Endothelial cell of umbilical vein (primary cell): ENCODE results near the gene CRHR2. TPM values are rescaled to one million over a fixed set of nuclear protein-coding genes. Genes with fewer than 3 reads are reported as not detected.

Source experiments
- BruUV-seq: library from RNA; stranded (reverse); fragments of 400-500 nt; replicated peaks from 2 replicates; lab custom pipeline; 2021; lab: Mats Ljungman, UMichigan
- CTCF ChIA-PET: fragments of 300-600, 350-600 bp; sonication (Branson Sonifier 250); formaldehyde crosslinking; loops from one replicate; lab custom pipeline; 2021; ENCODE audit warnings: antibody characterized with exemption, inconsistent platforms; lab: Charles Lee
- POLR2A ChIA-PET: fragments of 300-600, 350-600 bp; sonication (Branson Sonifier 250); formaldehyde crosslinking; loops from one replicate; lab custom pipeline; 2021; ENCODE audit warnings: antibody characterized with exemption, inconsistent platforms; lab: Charles Lee
- DNase-seq: peaks from one replicate; pipeline ENCODE4 v3.0.0-alpha.2; 2011; ENCODE audit warnings: low read depth, low spot score
- FAIRE-seq: peaks from 2 replicates; lab custom pipeline; 2011; peaks lifted over from hg19 to GRCh38; lab: Jason Lieb, UNC
- H2AFZ ChIP-seq: 2 replicates; pipeline ENCODE4 v1.6.0; 2012; ENCODE audit warnings: low read depth, low read length, control low read depth, inconsistent platforms
- H3K27ac ChIP-seq: 2 replicates; pipeline ENCODE4 v1.5.1; 2011; ENCODE audit warnings: low read depth, mild to moderate bottlenecking, control low read depth, low read length, moderate library complexity; ENCODE audit not compliant: insufficient read depth
- H3K27me3 ChIP-seq, 2 experiments: 2 replicates each; pipeline versions ENCODE4 v1.6.0 to v1.6.1; 2011; ENCODE audit warnings: low read length in 2 of 2, mixed read lengths in 1 of 2; ENCODE audit not compliant: control insufficient read depth in 2 of 2, insufficient read depth in 2 of 2
- H3K36me3 ChIP-seq, 2 experiments: 2 replicates in 1 of 2; 3 replicates in 1 of 2; pipeline ENCODE4 v1.5.1; 2011; ENCODE audit warnings: low read length in 2 of 2, mild to moderate bottlenecking in 1 of 2, moderate library complexity in 1 of 2; ENCODE audit not compliant: control insufficient read depth in 2 of 2, insufficient read depth in 2 of 2; ENCODE audit errors: extremely low read depth in 1 of 2
- H3K4me1 ChIP-seq: 3 replicates; pipeline ENCODE4 v1.5.1; 2011; ENCODE audit warnings: mild to moderate bottlenecking, low read length; ENCODE audit not compliant: control insufficient read depth, insufficient read depth; ENCODE audit errors: extremely low read depth
- H3K4me2 ChIP-seq: 2 replicates; pipeline ENCODE4 v1.6.1; 2011; ENCODE audit warnings: low read length, control low read depth, mixed read lengths; ENCODE audit not compliant: insufficient read depth
- H3K4me3 ChIP-seq, 3 experiments: fragments of 200-600 bp in 1 of 3; sonication (generic), shearing (Covaris generic) in 1 of 3; replicated peaks in 1 of 3; 2 replicates each; pipeline ENCODE4 v1.5.1; 2011 to 2016; ENCODE audit warnings: control low read depth in 3 of 3, low read length in 3 of 3, mild to moderate bottlenecking in 2 of 3, inconsistent platforms in 1 of 3, low read depth in 1 of 3, moderate library complexity in 1 of 3; ENCODE audit not compliant: insufficient read depth in 1 of 3
- H3K79me2 ChIP-seq: 2 replicates; pipeline ENCODE4 v1.6.0; 2012; ENCODE audit warnings: low read length, inconsistent platforms; ENCODE audit not compliant: control insufficient read depth, insufficient read depth
- H3K9ac ChIP-seq: replicated peaks from 2 replicates; pipeline ENCODE3; 2011; ENCODE audit warnings: low read length, control low read depth; ENCODE audit not compliant: insufficient read depth; ENCODE audit errors: extremely low read depth
- H3K9me1 ChIP-seq: replicated peaks from 3 replicates; pipeline ENCODE4 v1.6.0; 2011; ENCODE audit warnings: mild to moderate bottlenecking, low read length; ENCODE audit not compliant: control insufficient read depth, insufficient read depth; ENCODE audit errors: extremely low read depth
- H3K9me3 ChIP-seq: replicated peaks from 2 replicates; pipeline ENCODE4 v1.5.1; 2012; ENCODE audit warnings: low read length, inconsistent platforms; ENCODE audit not compliant: control insufficient read depth, insufficient read depth
- H4K20me1 ChIP-seq: replicated peaks from 2 replicates; pipeline ENCODE3; 2011; ENCODE audit warnings: mild to moderate bottlenecking, low read length; ENCODE audit not compliant: control insufficient read depth, insufficient read depth; ENCODE audit errors: extremely low read depth
- CTCF ChIP-seq, 2 donors: IDR thresholded peaks; 1 replicate in 1 of 2; 2 replicates in 1 of 2; pipeline ENCODE4 v1.5.1; 2011; ENCODE audit warnings: low read length in 2 of 2, mild to moderate bottlenecking in 2 of 2, moderate library complexity in 2 of 2, control low read depth in 1 of 2, inconsistent platforms in 1 of 2, low read depth in 1 of 2; ENCODE audit not compliant: insufficient read depth in 1 of 2; ENCODE audit errors: extremely low read depth in 1 of 2
- EZH2 ChIP-seq: IDR thresholded peaks from 2 replicates; pipeline ENCODE4 v1.6.1; 2012; ENCODE audit warnings: borderline replicate concordance, low read depth, mild to moderate bottlenecking, moderate library complexity, low read length, inconsistent platforms; ENCODE audit not compliant: severe bottlenecking
- FOS ChIP-seq: IDR thresholded peaks from 2 replicates; pipeline ENCODE4 v1.6.1; 2011; ENCODE audit warnings: mild to moderate bottlenecking, low read length, moderate library complexity, borderline replicate concordance; ENCODE audit not compliant: insufficient read depth
- GATA2 ChIP-seq: IDR thresholded peaks from 2 replicates; pipeline ENCODE4 v1.7.0; 2011; ENCODE audit warnings: low read depth, mild to moderate bottlenecking, moderate library complexity, mixed read lengths, low read length; ENCODE audit not compliant: insufficient read length, insufficient read depth
- JUN ChIP-seq: IDR thresholded peaks from 2 replicates; pipeline ENCODE4 v1.6.1; 2011; ENCODE audit warnings: borderline replicate concordance, low read depth; ENCODE audit not compliant: insufficient read length, insufficient read depth
- MAX ChIP-seq: IDR thresholded peaks from 2 replicates; pipeline ENCODE4 v1.6.1; 2011; ENCODE audit not compliant: insufficient read depth, insufficient read length
- MYC ChIP-seq: IDR thresholded peaks from one replicate; pipeline ENCODE4 v1.6.1; 2011; ENCODE audit warnings: mild to moderate bottlenecking, low read depth, low read length
- POLR2A ChIP-seq: IDR thresholded peaks from 2 replicates; pipeline ENCODE4 v1.6.1; 2012; ENCODE audit warnings: low read depth, mild to moderate bottlenecking, control low read depth, low read length
- POLR2AphosphoS5 ChIP-seq: IDR thresholded peaks from 2 replicates; pipeline ENCODE4 v1.6.1; 2012; ENCODE audit warnings: low read depth, mild to moderate bottlenecking, control low read depth, low read length, moderate library complexity; ENCODE audit not compliant: insufficient read depth
- dilution Hi-C: fragments of 300-500 bp; cut with MboI; formaldehyde crosslinking; loops from one replicate; pipeline ENCODE4 v1.15.0; 2019; ENCODE audit warnings: low sequenced_read_pairs; ENCODE audit not compliant: extremely low pct_ligation_motif_present
- intact Hi-C: fragments of 100-400 bp; cut with micrococcal nuclease; formaldehyde crosslinking; loops from one replicate; pipeline ENCODE4 v1.10.0; 2022
- polyA plus RNA-seq, 4 experiments: library from polyadenylated mRNA; depleted of rRNA in 3 of 4; stranded (reverse) in 3 of 4; unstranded in 1 of 4; fragments of >200 nt; gene quantifications; 2 replicates each; pipeline versions ENCODE4 v1.2.1 to v1.2.3, GENCODE V29; 2011 to 2012; ENCODE audit warnings: missing spikeins in 1 of 4
- total RNA-seq: library from RNA; stranded (reverse); gene quantifications from 2 replicates; pipeline ENCODE4 v1.2.3, GENCODE V29; 2021

The CRHR2 gene
- total and polyA plus RNA-seq, 2 donors (not counting 3 experiments of a cell fraction or from before 2014, with no cell fraction given), result not detected

GRCh38 chr7:30648744-30649540 is 33.3 kb downstream of the CRHR2 start:
- BruUV-seq, result no TSS peak
- H3K9me1 ChIP-seq, result no peaks in the 10 kb centered on the region
- H3K79me2 ChIP-seq, result no peaks in the 10 kb centered on the region
- no peak overlapping the region for H3K9ac ChIP-seq
- dilution Hi-C loops, result no loop called here
- POLR2A ChIA-PET, result no interaction called here
- no peak overlapping the region for H3K27ac ChIP-seq
- H4K20me1 ChIP-seq, result no peaks in the 10 kb centered on the region
- H3K36me3 ChIP-seq, result peaks cover 0 to 2% of the 10 kb centered on the region in 2 experiments
- H3K4me1 ChIP-seq, result no peaks in the 10 kb centered on the region
- intact Hi-C loops, result no loop called here
- no peak for DNase-seq
- FAIRE-seq, result no peak
- H2AFZ ChIP-seq, result no peak overlapping the region
- H3K9me3 ChIP-seq, result no peaks in the 10 kb centered on the region
- TF ChIP-seq MYC (no peak), GATA2 (no peak), POLR2A (no peak), JUN (no peak), EZH2 (no peak), FOS (no peak), MAX (no peak), POLR2AphosphoS5 (no peak), CTCF (IDR thresholded peaks at IDR 0.05; ENCODE audit: extremely low read depth in 1 of 2, insufficient read depth in 1 of 2, low read depth in 1 of 2, low read length in 2 of 2) (no peak)
- H3K27me3 ChIP-seq, result no peaks in the 10 kb centered on the region
- H3K4me3 ChIP-seq, result no peak overlapping the region
- CTCF ChIA-PET, result no interaction called here
- no peak overlapping the region for H3K4me2 ChIP-seq
